Esophagus muscularis mucosa (tissue), 3 donors: ENCODE measurements around the gene DYRK4.

Source experiments
- CTCF ChIP-seq, 3 experiments: fragments of 200-600 bp in 2 of 3; fragments of 450-650 bp in 1 of 3; sonication (generic) in 2 of 3; IDR thresholded peaks; one replicate each; pipeline ENCODE4 v1.5.1; 2017 to 2019; ENCODE audit warnings: antibody characterized with exemption in 3 of 3, mild to moderate bottlenecking in 2 of 3, moderate library complexity in 1 of 3
- POLR2A ChIP-seq: fragments of 450-650 bp; IDR thresholded peaks from one replicate; pipeline ENCODE4 v1.6.1; 2017; ENCODE audit warnings: antibody characterized with exemption, moderate library complexity, mild to moderate bottlenecking, low read depth

GRCh38 chr12:4649358-4649661, 87.3 kb downstream of the DYRK4 start:
- TF ChIP-seq CTCF (IDR thresholded peaks at IDR 0.05) (no peak), POLR2A (no peak)
